Progenitor cell of endocrine pancreas (in vitro differentiated cells): Measurements from ENCODE around the gene TLX2. TPM values are rescaled to one million over a fixed set of nuclear protein-coding genes. Genes with fewer than 3 reads are reported as not detected.

ENCODE experiments used
- DNase-seq: peaks from one replicate; pipeline ENCODE4 v3.0.0; 2021; ENCODE audit warnings: low spot score; ENCODE audit not compliant: unreplicated experiment
- H3K27ac Mint-ChIP-seq: 2 replicates; pipeline ENCODE4 v1.8.0; 2021; ENCODE audit warnings: mild to moderate bottlenecking, moderate library complexity, mixed read lengths
- H3K27me3 Mint-ChIP-seq: 2 replicates; pipeline ENCODE4 v1.8.0; 2021; ENCODE audit warnings: mixed read lengths
- H3K36me3 Mint-ChIP-seq: 2 replicates; pipeline ENCODE4 v1.8.0; 2022; ENCODE audit warnings: mixed read lengths; ENCODE audit not compliant: insufficient read depth
- H3K4me1 Mint-ChIP-seq: 2 replicates; pipeline ENCODE4 v1.8.0; 2021; ENCODE audit warnings: low read depth, mixed read lengths
- H3K4me3 Mint-ChIP-seq: 2 replicates; pipeline ENCODE4 v1.8.0; 2021; ENCODE audit warnings: low read depth, mild to moderate bottlenecking, moderate library complexity, mixed read lengths
- H3K9me3 Mint-ChIP-seq: 2 replicates; pipeline ENCODE4 v1.8.0; 2021; ENCODE audit warnings: low read depth, mixed read lengths
- total RNA-seq: library from RNA; stranded (reverse); gene quantifications from 2 replicates; pipeline ENCODE4 v1.2.1, GENCODE V29; 2021
- TF ChIP-seq, protein P1 (sequence below): fragments of 200-600 bp; sonication (generic); IDR thresholded peaks from one replicate; pipeline ENCODE4 v1.5.0; 2021; ENCODE audit warnings: antibody characterized with exemption, mild to moderate bottlenecking; ENCODE audit not compliant: unreplicated experiment

TLX2 gene
- total RNA-seq, 1 donor from 2014 or later, result not detected

DNA sequence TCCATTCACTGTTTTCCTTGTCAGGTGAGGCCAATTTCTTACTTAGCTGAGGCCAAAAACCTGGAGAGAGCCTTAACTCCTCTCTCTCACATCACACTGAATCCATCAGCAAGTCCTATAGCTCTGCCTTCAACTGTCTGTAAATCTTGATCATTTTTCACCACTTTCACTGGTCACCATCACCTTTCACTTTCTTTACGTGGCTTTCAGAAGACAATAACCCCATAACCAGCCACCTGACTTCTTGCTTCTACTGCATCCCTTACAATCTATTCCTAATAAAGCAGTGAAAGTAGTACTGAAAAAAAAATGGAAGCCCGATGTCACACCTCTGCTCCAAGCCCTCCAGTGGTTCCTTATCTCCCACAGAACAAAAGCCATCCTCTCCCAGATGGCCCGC, 31.8 kb downstream of the TLX2 start:
- peaks cover 8% of the 10 kb centered on the region for H3K4me1 Mint-ChIP-seq
- H3K27me3 Mint-ChIP-seq, result peaks cover 24% of the 10 kb centered on the region
- H3K4me3 Mint-ChIP-seq, result no peak overlapping the region
- H3K36me3 Mint-ChIP-seq, result no peaks in the 10 kb centered on the region
- TF ChIP-seq, protein P1, sequence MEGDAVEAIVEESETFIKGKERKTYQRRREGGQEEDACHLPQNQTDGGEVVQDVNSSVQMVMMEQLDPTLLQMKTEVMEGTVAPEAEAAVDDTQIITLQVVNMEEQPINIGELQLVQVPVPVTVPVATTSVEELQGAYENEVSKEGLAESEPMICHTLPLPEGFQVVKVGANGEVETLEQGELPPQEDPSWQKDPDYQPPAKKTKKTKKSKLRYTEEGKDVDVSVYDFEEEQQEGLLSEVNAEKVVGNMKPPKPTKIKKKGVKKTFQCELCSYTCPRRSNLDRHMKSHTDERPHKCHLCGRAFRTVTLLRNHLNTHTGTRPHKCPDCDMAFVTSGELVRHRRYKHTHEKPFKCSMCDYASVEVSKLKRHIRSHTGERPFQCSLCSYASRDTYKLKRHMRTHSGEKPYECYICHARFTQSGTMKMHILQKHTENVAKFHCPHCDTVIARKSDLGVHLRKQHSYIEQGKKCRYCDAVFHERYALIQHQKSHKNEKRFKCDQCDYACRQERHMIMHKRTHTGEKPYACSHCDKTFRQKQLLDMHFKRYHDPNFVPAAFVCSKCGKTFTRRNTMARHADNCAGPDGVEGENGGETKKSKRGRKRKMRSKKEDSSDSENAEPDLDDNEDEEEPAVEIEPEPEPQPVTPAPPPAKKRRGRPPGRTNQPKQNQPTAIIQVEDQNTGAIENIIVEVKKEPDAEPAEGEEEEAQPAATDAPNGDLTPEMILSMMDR, result no peak
- no peak for DNase-seq
- H3K27ac Mint-ChIP-seq, result no peak overlapping the region
- H3K9me3 Mint-ChIP-seq, result no peaks in the 10 kb centered on the region

DNA sequence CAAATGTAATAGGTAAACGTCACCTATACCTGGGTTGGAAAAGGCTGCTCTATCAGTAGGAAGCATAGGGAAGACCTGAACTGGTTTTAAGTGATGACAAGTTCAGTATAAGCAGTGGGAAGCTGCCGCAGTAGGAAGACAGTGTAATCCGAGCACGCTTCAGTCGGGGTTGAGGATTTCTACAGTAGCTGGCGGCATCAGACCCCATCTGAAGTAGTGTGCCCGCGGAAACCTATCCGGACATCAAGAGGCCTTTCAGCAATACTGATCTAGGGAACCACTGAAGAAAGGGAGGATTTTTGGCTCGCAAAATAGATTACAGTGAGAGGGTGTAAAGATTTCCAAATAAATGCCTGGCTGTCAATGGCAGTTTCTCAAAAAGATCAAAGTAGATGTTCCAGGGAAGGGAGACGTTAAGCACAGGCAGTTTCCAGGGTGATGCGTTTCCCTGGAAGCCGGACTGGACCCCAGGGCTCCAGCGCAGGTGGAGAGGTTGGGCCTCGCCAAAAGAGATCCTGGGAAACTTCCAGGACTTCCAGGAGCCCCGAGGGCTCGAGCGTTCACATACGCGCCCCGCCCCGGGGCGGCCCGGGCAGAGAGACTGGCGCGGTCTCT, 34.1 kb downstream of the TLX2 start:
- Mint-ChIP-seq H3K9me3 (no peaks in the 10 kb centered on the region), H3K36me3 (no peaks in the 10 kb centered on the region), H3K4me3 (peak overlapping the region; percentile 77), H3K4me1 (peaks cover 13% of the 10 kb centered on the region), H3K27me3 (peaks cover 32% of the 10 kb centered on the region), H3K27ac (peak overlapping the region; percentile 59)
- no peak for DNase-seq
- TF ChIP-seq, protein P1, result no peak

DNA sequence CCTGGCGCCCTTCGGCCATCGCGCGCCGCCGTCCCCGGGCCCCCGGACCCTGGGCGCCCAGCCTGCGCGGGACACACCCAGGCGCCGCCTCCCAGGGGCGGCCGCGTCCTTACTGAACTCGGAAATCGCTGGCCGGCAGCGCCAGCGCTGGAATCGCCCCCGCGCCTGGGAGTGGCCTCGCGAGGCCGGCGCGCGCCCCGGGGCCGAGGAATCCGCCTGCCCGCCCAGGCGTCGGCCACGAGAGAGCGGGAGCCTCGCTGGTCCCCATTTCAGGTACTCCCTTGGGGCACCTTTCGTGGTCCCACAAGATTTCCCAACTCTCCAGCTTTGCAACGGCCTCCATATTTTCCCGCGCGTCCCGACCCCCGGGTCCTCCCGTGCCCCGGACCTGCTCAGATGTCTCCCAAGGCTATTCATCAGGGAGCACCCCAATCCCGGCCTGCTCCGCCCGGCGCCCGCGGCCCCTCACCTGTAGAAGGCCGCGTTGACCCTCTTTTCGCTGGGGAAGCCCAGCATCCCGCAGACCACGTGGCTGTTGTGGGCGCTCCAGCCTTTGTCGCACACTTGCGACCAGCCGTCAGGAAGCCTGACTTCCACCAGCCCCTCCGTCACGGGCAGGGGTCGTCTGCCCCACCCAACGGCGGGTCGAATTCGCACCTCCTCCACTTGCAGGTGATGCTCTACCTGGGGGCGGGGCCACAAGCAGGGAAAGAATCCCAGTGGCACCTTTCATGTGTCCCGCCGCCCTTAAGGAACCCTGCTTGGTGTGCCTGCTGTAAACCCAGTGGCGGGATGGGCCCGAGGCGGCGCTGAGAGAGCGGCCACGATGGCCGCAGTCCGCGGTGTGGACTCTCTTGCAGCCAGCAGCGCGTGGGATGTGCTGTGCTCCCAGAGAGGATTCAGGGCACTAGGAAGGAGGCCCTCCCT, 34.9 kb downstream of the TLX2 start:
- Mint-ChIP-seq H3K4me3 (peak overlapping the region; percentile 77), H3K27ac (peak overlapping the region; percentile 60), H3K4me1 (peaks cover 16% of the 10 kb centered on the region), H3K36me3 (no peaks in the 10 kb centered on the region), H3K9me3 (no peaks in the 10 kb centered on the region), H3K27me3 (peaks cover 32% of the 10 kb centered on the region)
- TF ChIP-seq, protein P1, result no peak
- peak; percentile 55 for DNase-seq

DNA sequence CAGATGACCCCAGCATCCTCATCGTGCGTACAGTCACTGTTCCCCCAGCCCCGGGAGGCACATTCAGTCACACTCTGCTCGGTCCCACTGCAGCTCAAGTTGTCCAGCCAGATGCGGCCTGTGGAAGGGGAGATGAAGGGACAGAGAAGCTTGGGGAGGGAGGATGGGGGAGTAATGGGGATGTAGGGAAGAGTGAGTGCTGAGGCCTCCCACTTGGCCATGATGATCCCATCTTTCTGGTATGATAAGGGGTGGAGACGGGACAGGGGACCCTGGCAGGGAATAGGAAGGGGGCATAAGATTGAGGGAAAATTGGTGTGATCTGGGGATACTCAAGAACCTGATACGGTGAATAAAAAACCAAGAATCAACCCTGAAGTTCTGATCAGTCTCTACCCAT, 36.0 kb downstream of the TLX2 start:
- H3K4me1 Mint-ChIP-seq, result peaks cover 16% of the 10 kb centered on the region
- H3K4me3 Mint-ChIP-seq, result peak overlapping the region; percentile 23
- DNase-seq, result no peak
- H3K27me3 Mint-ChIP-seq, result peaks cover 32% of the 10 kb centered on the region
- H3K27ac Mint-ChIP-seq, result no peak overlapping the region
- no peaks in the 10 kb centered on the region for H3K36me3 Mint-ChIP-seq
- TF ChIP-seq, protein P1, result no peak
- no peaks in the 10 kb centered on the region for H3K9me3 Mint-ChIP-seq

DNA sequence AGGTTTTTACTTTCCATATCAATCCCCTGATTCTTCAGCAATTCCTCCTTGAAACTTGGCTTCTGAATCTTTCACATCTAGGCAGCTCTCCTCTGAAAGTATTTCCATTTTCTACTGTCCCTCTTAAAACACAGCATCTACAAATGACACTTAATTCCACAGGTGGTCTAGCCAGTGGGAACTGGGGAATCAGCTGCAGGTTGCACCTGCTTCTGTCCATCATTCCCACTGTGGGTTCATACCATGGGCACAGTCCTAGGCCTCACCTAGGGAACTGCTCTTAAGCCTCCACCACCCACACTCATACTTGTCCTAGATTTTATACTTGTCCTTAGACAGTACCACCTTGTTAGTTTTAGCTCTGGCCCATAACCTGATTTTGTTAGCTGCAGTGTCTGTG, 37.3 kb downstream of the TLX2 start:
- no peak overlapping the region for H3K4me3 Mint-ChIP-seq
- H3K36me3 Mint-ChIP-seq, result no peaks in the 10 kb centered on the region
- H3K27me3 Mint-ChIP-seq, result peaks cover 32% of the 10 kb centered on the region
- no peaks in the 10 kb centered on the region for H3K9me3 Mint-ChIP-seq
- H3K27ac Mint-ChIP-seq, result no peak overlapping the region
- DNase-seq, result no peak
- TF ChIP-seq, protein P1, result no peak
- H3K4me1 Mint-ChIP-seq, result peaks cover 16% of the 10 kb centered on the region
